HFF-Myc (cell line): Measurements from ENCODE around the gene UCK1.

ENCODE experiments used
- DNase-seq: peaks from one replicate; pipeline ENCODE4 v3.0.0-alpha.2; 2011; ENCODE audit warnings: low read depth; ENCODE audit errors: extremely low read depth
- H3K4me3 ChIP-seq: replicated peaks from 2 replicates; pipeline ENCODE4 v1.5.1; 2011; ENCODE audit warnings: low read depth, mild to moderate bottlenecking, control low read depth, low read length
- CTCF ChIP-seq: IDR thresholded peaks from 2 replicates; pipeline ENCODE4 v1.5.1; 2012; ENCODE audit warnings: mild to moderate bottlenecking, low read depth, low read length, control low read depth; ENCODE audit errors: missing control alignments

UCK1 gene

GRCh38 chr9:131475111-131475955 is 55.7 kb downstream of the UCK1 start:
- DNase-seq = no peak
- H3K4me3 ChIP-seq = no peak overlapping the region
- TF ChIP-seq CTCF = no peak

GRCh38 chr9:131474711-131475110 is 56.4 kb downstream of the UCK1 start:
- no peak for DNase-seq
- H3K4me3 ChIP-seq = no peak overlapping the region
- TF ChIP-seq CTCF = no peak

- no peak overlapping the region for H3K4me3 ChIP-seq
- no peak for DNase-seq
Observed at GRCh38 chr9:131473891-131474290, 57.2 kb downstream of the UCK1 start.

More at GRCh38 chr9:131473891-131474290, 57.2 kb downstream of the UCK1 start:
- TF ChIP-seq CTCF = no peak
